CD4-positive, alpha-beta T cell treated with Interferon gamma for 1 hour (primary cell): ENCODE results near the gene OR2T29.
"Not testable (repeated sequence)": the region's sequence is repeated elsewhere in the genome, so short reads cannot be mapped to it uniquely, and the experiment has no call there.

ENCODE experiments used
- DNase-seq: peaks from one replicate; pipeline ENCODE4 v3.0.0-alpha.2; 2020

Gene OR2T29, protein sequence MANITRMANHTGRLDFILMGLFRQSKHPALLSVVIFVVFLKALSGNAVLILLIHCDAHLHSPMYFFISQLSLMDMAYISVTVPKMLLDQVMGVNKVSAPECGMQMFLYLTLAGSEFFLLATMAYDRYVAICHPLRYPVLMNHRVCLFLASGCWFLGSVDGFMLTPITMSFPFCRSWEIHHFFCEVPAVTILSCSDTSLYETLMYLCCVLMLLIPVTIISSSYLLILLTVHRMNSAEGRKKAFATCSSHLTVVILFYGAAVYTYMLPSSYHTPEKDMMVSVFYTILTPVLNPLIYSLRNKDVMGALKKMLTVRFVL

DNA sequence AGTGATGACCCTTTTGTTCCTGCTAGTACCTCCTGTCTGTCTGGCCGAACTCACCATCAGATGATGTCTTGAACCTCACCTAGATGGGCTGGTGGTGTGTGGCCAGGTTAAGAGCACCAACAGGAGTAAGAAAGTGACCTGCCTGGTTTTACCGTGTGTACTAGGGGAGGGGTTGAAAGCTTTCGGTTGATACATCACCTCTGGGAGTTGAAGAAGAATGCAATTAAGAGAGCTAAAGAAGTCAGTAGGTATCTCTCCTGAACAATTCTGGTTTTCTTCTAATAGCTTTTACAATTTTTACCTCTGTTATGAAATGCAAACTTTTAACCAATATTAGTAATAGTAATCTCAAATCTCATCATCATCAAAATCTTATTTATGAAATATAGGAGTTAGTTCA lies at the start of gene OR2T29:
OR2T29 (minus strand) TSS at position 101 of the 400 bp plus-strand sequence. CDS start 3,281 bp downstream, outside the sequence.
- not testable (repeated sequence) for DNase-seq

DNA sequence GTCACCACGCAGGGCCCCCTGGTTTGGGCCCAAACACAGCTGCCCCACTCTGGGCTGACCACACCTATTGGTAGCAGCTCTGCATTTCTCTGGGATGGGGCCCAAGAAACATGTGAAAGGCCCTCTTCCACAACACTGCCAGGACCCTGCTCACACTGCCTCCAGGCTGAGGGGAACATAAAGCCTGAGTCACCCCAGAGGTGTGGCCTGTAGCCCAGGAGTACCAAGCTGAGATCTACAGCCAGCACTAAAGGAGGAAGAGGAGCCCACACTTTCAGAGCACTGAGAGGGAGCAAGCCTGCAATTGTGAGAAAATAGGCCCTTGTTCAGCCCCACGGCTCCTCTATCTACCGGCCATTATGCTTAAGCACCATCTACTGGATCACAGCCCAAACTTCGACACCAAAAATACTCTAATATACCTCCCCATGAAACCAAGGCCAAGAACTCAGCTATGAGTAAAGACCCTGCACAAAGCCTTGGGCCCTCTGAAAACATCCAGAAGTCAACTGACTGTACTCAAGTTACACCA lies 49.4 kb upstream of the OR2T29 start:
- DNase-seq, result no peak

GRCh38 chr1:248610301-248610700 lies 47.7 kb upstream of the OR2T29 start:
- no peak for DNase-seq

DNA sequence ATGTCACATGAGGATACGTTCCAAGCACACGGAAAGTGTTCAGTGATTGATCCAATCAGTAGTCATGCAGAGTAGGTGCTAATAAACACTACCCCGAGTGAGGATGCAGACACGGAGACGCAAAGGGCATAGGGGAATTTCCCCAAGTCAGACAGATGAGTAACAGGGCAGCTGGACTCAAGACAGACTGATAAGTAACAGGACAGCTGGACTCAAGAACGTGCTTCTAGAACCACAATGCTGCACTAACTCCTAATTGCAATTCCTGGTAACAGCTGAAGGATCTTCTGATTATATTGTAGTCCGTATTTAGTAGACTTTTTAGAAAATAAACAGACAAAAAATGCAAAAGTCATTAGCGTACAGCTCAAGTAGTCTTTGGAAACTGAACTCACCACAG lies 36.8 kb upstream of the OR2T29 start:
- no peak for DNase-seq

DNA sequence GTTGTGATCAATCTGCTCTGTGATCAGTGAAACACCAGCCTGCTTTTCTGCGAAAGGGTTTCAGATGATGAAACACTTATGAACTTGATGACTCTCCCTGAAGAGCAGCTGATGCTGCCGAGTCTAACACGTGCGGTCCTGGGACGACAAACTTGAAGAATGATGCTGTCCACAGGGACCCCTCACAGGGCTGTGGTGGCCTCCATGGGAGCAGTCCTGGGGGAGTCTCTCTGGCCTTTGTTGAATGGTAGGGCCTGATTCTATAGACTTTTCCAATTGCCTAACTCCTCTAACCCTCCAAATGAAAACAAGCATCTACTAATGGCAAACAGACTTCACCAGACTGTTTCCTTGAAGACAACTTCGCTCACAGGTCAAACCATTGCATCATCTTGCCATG lies 35.0 kb upstream of the OR2T29 start, which contains the start of gene OR2T10:
OR2T10 (minus strand) TSS at position 112 of the 400 bp plus-strand sequence. CDS start 3,932 bp downstream, outside the sequence.
- no peak for DNase-seq

- DNase-seq, result no peak
Measured at GRCh38 chr1:248596615-248597014, 34.0 kb upstream of the OR2T29 start.

- no peak for DNase-seq
Measured at GRCh38 chr1:248593226-248593625, 30.7 kb upstream of the OR2T29 start.

- no peak for DNase-seq
Measured at GRCh38 chr1:248592655-248593054, 30.1 kb upstream of the OR2T29 start.

GRCh38 chr1:248590055-248590454 lies 27.5 kb upstream of the OR2T29 start:
- no peak for DNase-seq

GRCh38 chr1:248589334-248589733 lies 26.8 kb upstream of the OR2T29 start:
- no peak for DNase-seq

DNA sequence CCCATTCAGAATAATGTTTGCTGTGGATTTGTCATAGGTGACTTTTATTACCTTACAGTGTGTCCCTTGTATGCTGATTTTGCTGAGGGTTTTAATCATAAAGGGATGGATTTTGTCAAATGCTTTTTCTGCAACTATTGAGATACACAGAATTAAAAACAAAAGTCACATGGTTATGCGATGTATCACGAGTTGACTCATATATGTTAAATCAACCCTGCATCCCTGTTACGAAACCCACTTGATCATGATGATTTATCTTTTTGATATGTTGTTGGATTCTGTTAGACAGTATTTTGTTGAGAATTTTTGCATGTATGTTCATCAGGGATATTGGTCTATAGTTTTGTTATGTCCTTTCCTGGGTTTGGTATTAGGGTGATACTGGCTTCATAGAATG lies 22.7 kb upstream of the OR2T29 start:
- no peak for DNase-seq

DNA sequence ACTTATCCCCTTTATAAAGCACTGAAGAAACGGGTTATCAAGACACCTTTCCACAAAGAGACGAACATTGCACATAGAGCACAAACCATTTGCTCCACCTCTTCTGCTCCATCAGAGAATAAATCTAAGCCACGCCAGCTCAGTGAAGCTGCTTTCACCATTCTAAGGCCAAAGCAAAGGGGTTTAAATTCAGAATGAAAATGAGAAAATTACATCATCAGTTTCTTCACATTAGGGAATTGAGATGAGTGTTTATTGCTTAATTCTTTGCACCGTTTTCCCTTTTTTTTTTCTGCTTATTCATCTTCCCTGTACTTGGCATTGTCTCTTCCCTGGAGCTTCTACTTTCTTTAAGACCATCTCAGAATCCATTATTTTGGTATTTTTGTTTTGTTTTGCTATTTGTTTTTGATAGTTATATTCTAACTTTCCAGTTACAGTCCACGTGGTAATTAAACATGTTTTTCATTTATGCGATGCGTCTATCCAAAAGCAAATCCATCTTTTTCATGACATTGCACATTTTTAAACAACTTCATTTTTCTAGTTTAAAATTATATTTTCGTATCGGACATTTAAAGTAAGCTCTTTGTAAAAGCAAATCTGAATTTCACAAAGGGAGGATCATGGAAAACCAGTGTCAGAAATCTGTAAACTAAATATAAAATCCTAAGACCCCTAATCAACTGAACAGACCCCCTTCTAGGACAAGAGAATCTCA lies 13.8 kb upstream of the OR2T29 start:
- DNase-seq, result no peak

DNA sequence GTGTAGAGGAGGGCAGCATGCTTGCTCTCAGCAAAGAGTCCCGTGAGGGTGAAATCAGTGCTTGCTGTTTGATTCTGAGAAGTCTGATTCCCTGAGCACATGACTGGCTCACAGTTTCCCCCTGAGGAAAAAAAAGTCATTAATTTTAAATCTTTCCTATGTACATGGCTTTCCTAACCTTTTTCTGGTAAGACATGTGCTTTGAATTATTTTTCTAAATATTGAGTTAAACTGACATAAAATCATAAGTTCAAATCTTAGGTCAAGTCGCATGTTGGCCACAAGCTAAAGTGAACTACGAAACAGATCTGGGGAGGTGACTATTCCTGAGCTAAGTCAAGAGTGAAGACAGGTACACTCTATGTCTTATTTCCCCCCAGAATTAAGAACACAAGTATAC lies 12.1 kb upstream of the OR2T29 start, which contains the start of gene OR2T34:
OR2T34 (minus strand) TSS at position 101 of the 400 bp plus-strand sequence; CDS start at position 101, 0 bp downstream.
- not testable (repeated sequence) for DNase-seq

DNA sequence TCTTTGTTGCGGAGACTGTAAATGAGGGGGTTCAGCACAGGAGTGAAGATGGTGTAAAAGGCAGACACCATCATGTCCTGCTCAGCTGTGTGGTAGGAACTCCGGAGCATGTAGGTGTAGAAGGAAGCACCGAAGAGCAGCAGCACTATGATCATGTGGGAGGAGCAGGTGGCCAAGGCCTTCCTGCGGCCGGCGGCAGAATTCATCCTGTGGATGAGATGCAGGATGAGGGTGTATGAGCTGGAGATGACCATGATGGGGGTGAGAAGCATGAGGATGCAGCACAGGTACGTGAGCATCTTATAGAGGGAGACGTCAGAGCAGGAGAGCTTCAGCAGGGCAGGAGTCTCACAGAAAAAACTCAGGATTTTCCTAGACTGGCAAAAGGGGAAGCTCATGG lies 11.3 kb upstream of the OR2T29 start:
- not testable (repeated sequence) for DNase-seq

- not testable (repeated sequence) for DNase-seq
Measured at GRCh38 chr1:248572049-248572448, 9.5 kb upstream of the OR2T29 start.

GRCh38 chr1:248570811-248571210 lies 8.2 kb upstream of the OR2T29 start:
- DNase-seq, result not testable (repeated sequence)

- DNase-seq, result not testable (repeated sequence)
Measured at GRCh38 chr1:248569049-248569448, 6.5 kb upstream of the OR2T29 start.

DNA sequence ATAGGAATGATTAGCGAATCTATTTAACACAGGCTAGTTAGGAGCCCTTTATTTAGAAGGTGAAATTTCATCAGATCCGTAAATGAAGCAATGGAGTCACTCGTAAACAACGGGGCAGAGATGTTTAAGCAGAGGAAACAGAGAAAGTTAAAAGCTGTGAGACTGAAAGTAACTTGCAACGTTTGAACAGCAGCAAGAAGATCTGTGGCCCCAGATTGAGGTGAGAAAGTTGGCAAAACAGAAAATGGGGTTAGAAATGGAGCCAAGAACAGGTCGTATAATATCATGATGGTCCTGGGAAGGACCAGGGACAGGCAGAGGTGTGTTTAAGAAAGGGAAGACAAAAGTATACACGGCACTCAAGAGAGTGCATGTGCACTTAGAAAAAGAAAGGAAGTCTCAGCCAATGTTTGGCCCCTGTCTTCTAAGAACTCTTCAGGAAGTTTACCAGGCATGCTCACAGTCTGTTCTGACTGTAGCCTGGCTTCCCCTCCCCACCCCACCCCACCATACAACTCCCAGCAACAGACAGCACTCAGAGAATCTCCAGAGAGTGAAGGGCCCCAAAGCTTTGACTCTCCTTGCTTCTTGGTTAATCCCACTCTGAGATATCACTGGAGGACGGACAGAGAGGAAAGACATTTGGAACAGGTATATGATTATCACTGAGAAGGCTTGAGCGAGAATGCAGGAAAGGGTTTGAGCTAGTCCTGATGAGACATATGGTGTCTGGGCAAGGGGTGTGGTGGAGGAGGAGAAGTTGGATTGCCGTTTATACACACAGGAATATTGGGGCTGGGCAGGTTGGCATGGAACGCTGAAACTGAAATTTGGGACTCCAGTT lies 3.2 kb upstream of the OR2T29 start:
- DNase-seq, result not testable (repeated sequence)

- DNase-seq, result not testable (repeated sequence)
Measured at GRCh38 chr1:248551027-248551426, 11.5 kb downstream of the OR2T29 start.

GRCh38 chr1:248547383-248547782 lies 15.2 kb downstream of the OR2T29 start:
- not testable (repeated sequence) for DNase-seq

DNA sequence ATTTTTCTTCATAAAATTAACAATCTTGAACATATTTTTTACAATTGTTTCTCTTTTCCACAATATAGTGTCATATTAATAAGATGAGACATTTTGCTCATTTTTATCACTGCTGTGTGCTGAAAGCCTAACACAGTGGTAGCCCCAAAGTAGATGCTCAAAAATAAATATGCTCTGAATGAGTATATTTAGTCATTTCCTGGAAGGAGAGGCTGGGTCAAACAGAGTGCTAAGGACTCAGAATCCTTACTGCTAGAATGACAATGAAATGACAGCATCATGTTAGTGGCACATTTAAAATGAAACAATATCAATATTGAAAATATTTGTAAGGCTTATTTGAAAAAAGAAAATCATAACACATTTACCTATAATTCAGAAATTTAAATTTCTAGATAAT lies 25.1 kb downstream of the OR2T29 start:
- DNase-seq, result not testable (repeated sequence)

GRCh38 chr1:248521856-248522255 lies 40.7 kb downstream of the OR2T29 start:
- no peak for DNase-seq

- not testable (repeated sequence) for DNase-seq
Measured at GRCh38 chr1:248510217-248510616, 52.4 kb downstream of the OR2T29 start.
